Urinary bladder (tissue), 4 donors: Measurements from ENCODE around the gene HERC3. TPM values are rescaled to one million over a fixed set of nuclear protein-coding genes. Genes with fewer than 3 reads are reported as not detected.

Experiments used
- DNase-seq: peaks from one replicate; pipeline ENCODE4 v3.0.0-alpha.2; 2015; ENCODE audit errors: extremely low spot score
- H3K27ac ChIP-seq: one replicate; pipeline ENCODE4 v1.5.1; 2013; ENCODE audit warnings: low read depth, mild to moderate bottlenecking, moderate library complexity
- H3K36me3 ChIP-seq: one replicate; pipeline ENCODE4 v1.6.1; 2013; ENCODE audit warnings: mild to moderate bottlenecking, moderate library complexity; ENCODE audit not compliant: insufficient read depth
- H3K4me1 ChIP-seq: one replicate; pipeline ENCODE4 v1.6.1; 2013; ENCODE audit warnings: mild to moderate bottlenecking, moderate library complexity; ENCODE audit not compliant: insufficient read depth
- H3K4me3 ChIP-seq: one replicate; pipeline ENCODE4 v1.5.1; 2013; ENCODE audit warnings: low read depth, low read length
- WGBS: extraction: QIAGEN DNeasy Blood & Tissue Kit; methylation state at CpG from one replicate; pipeline ENCODE4 v1.1.7; 2013; 5-methylcytosine and 5-hydroxymethylcytosine counted together
- polyA plus RNA-seq: library from polyadenylated mRNA; stranded (reverse); fragments of 200-250 nt; gene quantifications from one replicate; pipeline ENCODE4 v1.2.3, GENCODE V29; 2013
- total RNA-seq: library from RNA; depleted of rRNA; stranded (reverse); fragments of >200 nt; gene quantifications from one replicate; pipeline ENCODE4 v1.2.3, GENCODE V29; 2014
- donor health status: healthy with polysubstance abuse.
- donor health status: healthy.

The HERC3 gene
- total and polyA plus RNA-seq, 2 donors: 18.1 to 30.8 TPM

GRCh38 chr4:88743696-88744095, 151.4 kb downstream of the HERC3 start:
- DNase-seq: no peak
- H3K36me3 ChIP-seq: peaks cover 8% of the 10 kb centered on the region
- no peaks in the 10 kb centered on the region for H3K4me1 ChIP-seq
- WGBS: 93% methylated on average over 3 of the region's 3 CpGs
- H3K4me3 ChIP-seq: no peak overlapping the region
- no peak overlapping the region for H3K27ac ChIP-seq

- no peaks in the 10 kb centered on the region for H3K4me1 ChIP-seq
- H3K36me3 ChIP-seq: peaks cover 12% of the 10 kb centered on the region
- no peak overlapping the region for H3K27ac ChIP-seq
- WGBS: 92% methylated on average over 3 of the region's 3 CpGs
- no peak for DNase-seq
- H3K4me3 ChIP-seq: no peak overlapping the region
Measured at GRCh38 chr4:88744609-88745008, 152.3 kb downstream of the HERC3 start.

- Histone ChIP-seq H3K4me1 (no peaks in the 10 kb centered on the region), H3K36me3 (peaks cover 12% of the 10 kb centered on the region), H3K4me3 (no peak overlapping the region), H3K27ac (no peak overlapping the region)
- no peak for DNase-seq
- 88% methylated on average over 1 of the region's 1 CpG for WGBS
Measured at GRCh38 chr4:88745175-88745574, 152.9 kb downstream of the HERC3 start.

GRCh38 chr4:88745581-88746163, 153.4 kb downstream of the HERC3 start:
- Histone ChIP-seq H3K36me3 (peaks cover 14% of the 10 kb centered on the region), H3K4me3 (no peak overlapping the region), H3K27ac (no peak overlapping the region), H3K4me1 (no peaks in the 10 kb centered on the region)
- WGBS: 56% methylated on average over 1 of the region's 1 CpG
- DNase-seq: no peak

- Histone ChIP-seq H3K4me3 (no peak overlapping the region), H3K36me3 (peaks cover 14% of the 10 kb centered on the region), H3K4me1 (no peaks in the 10 kb centered on the region), H3K27ac (no peak overlapping the region)
- DNase-seq: no peak
- whole genome bisulfite sequencing: 53% methylated on average over 5 of the region's 5 CpGs
Measured at GRCh38 chr4:88746206-88746605, 153.9 kb downstream of the HERC3 start.

GRCh38 chr4:88747351-88747750, 155.1 kb downstream of the HERC3 start:
- H3K36me3 ChIP-seq: peaks cover 14% of the 10 kb centered on the region
- 96% methylated on average over 7 of the region's 7 CpGs for WGBS
- no peak overlapping the region for H3K4me3 ChIP-seq
- no peaks in the 10 kb centered on the region for H3K4me1 ChIP-seq
- DNase-seq: no peak
- no peak overlapping the region for H3K27ac ChIP-seq

- WGBS: 95% methylated on average over 10 of the region's 10 CpGs
- Histone ChIP-seq H3K4me1 (no peaks in the 10 kb centered on the region), H3K27ac (no peak overlapping the region), H3K4me3 (no peak overlapping the region), H3K36me3 (peaks cover 14% of the 10 kb centered on the region)
- no peak for DNase-seq
Measured at GRCh38 chr4:88750369-88750768, 158.1 kb downstream of the HERC3 start.

- H3K4me1 ChIP-seq: no peaks in the 10 kb centered on the region
- no peak overlapping the region for H3K27ac ChIP-seq
- no peak overlapping the region for H3K4me3 ChIP-seq
- 79% methylated on average over 7 of the region's 7 CpGs for WGBS
- no peak for DNase-seq
- peaks cover 12% of the 10 kb centered on the region for H3K36me3 ChIP-seq
Measured at GRCh38 chr4:88751258-88752075, 159.2 kb downstream of the HERC3 start.

- Histone ChIP-seq H3K36me3 (peaks cover 12% of the 10 kb centered on the region), H3K27ac (no peak overlapping the region), H3K4me3 (no peak overlapping the region), H3K4me1 (no peaks in the 10 kb centered on the region)
- DNase-seq: no peak
- WGBS: 87% methylated on average over 4 of the region's 4 CpGs
Measured at GRCh38 chr4:88752076-88752463, 159.8 kb downstream of the HERC3 start.

GRCh38 chr4:88752754-88753153, 160.5 kb downstream of the HERC3 start:
- 58% methylated on average over 2 of the region's 2 CpGs for WGBS
- Histone ChIP-seq H3K4me3 (no peak overlapping the region), H3K36me3 (peaks cover 8% of the 10 kb centered on the region), H3K27ac (no peak overlapping the region), H3K4me1 (no peaks in the 10 kb centered on the region)
- DNase-seq: no peak

- Histone ChIP-seq H3K27ac (no peak overlapping the region), H3K4me3 (no peak overlapping the region), H3K4me1 (no peaks in the 10 kb centered on the region), H3K36me3 (peaks cover 4% of the 10 kb centered on the region)
- no peak for DNase-seq
- WGBS: 68% methylated on average over 7 of the region's 7 CpGs
Measured at GRCh38 chr4:88753658-88754571, 161.6 kb downstream of the HERC3 start.

- no peak for DNase-seq
- H3K27ac ChIP-seq: no peak overlapping the region
- no peak overlapping the region for H3K4me3 ChIP-seq
- WGBS: 96% methylated on average over 3 of the region's 3 CpGs
- no peaks in the 10 kb centered on the region for H3K4me1 ChIP-seq
- H3K36me3 ChIP-seq: peaks cover 2% of the 10 kb centered on the region
Measured at GRCh38 chr4:88754796-88755195, 162.5 kb downstream of the HERC3 start.

GRCh38 chr4:88755454-88755853, 163.2 kb downstream of the HERC3 start:
- no peak overlapping the region for H3K4me3 ChIP-seq
- no peaks in the 10 kb centered on the region for H3K4me1 ChIP-seq
- no peak for DNase-seq
- no peak overlapping the region for H3K27ac ChIP-seq
- H3K36me3 ChIP-seq: no peaks in the 10 kb centered on the region
- 97% methylated on average over 1 of the region's 1 CpG for WGBS
